GM19372 (cell line): Measurements from ENCODE around the gene MS4A3.
"Not testable (repeated sequence)": the region's sequence is repeated elsewhere in the genome, so short reads cannot be mapped to it uniquely, and the experiment has no call there.

ENCODE experiments used
- ATAC-seq: cut with Tn5 transposase; IDR thresholded peaks from one replicate; pipeline ENCODE4 v1.9.1; 2021; ENCODE audit warnings: mild to moderate bottlenecking, low read depth, moderate library complexity; ENCODE audit not compliant: unreplicated experiment

The MS4A3 gene

GRCh38 chr11:60088364-60088763 is 31.9 kb downstream of the MS4A3 start, which contains the start of gene MS4A2:
Gene MS4A2 (plus strand): TSS chr11:60088664. CDS start chr11:60088766, 102 bp downstream.
- ATAC-seq: no peak

- ATAC-seq: no peak
These were observed 39.1 kb downstream of the MS4A3 start for GRCh38 chr11:60095477-60096120.

- no peak for ATAC-seq
These were observed 40.7 kb downstream of the MS4A3 start for GRCh38 chr11:60097189-60097588.

- no peak for ATAC-seq
These were observed 42.0 kb downstream of the MS4A3 start for GRCh38 chr11:60098508-60098907.

GRCh38 chr11:60100516-60100915 is 44.1 kb downstream of the MS4A3 start:
- no peak for ATAC-seq

- ATAC-seq: not testable (repeated sequence)
These were observed 44.9 kb downstream of the MS4A3 start for GRCh38 chr11:60101368-60101767.

- not testable (repeated sequence) for ATAC-seq
These were observed 48.1 kb downstream of the MS4A3 start for GRCh38 chr11:60104471-60105115.

GRCh38 chr11:60108631-60109030 is 52.2 kb downstream of the MS4A3 start:
- not testable (repeated sequence) for ATAC-seq

- ATAC-seq: no peak
These were observed 55.3 kb downstream of the MS4A3 start for GRCh38 chr11:60111793-60112192.

GRCh38 chr11:60116996-60117790 is 60.7 kb downstream of the MS4A3 start:
- no peak for ATAC-seq

GRCh38 chr11:60118338-60118737 is 61.9 kb downstream of the MS4A3 start:
- ATAC-seq: no peak

GRCh38 chr11:60119710-60120109 is 63.2 kb downstream of the MS4A3 start:
- no peak for ATAC-seq
